ENCODE results near the gene FGF14. TPM values are rescaled to one million over a fixed set of nuclear protein-coding genes. Genes with fewer than 3 reads are reported as not detected.

FGF14 gene
- total and polyA plus RNA-seq, 2 experiments from 2014 or later: 0.03 TPM; not detected in 1

DNA sequence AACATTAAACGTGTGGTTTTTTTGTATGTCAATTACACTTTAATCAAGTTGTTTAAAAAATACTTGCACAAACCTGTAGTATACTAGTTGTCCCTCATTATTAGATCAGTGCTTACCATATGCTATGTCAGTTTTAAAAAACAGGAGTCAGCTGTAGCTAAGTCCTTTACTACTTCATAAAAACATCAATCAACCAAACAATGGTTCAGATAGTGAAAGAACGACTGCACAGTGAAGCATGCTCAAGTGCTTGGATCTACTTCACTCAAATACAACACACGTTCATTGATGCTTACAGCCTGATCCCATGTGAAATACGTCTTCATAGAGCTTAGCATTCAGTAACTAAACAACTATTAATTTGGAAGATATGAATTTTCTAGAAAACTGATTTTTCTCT is 225.0 kb downstream of the FGF14 start:
- Histone ChIP-seq H3K79me2 (replicated peaks; ENCODE audit: insufficient read depth) (no peaks in the 10 kb centered on the region), H3F3A (replicated peaks; ENCODE audit: low read depth) (no peaks in the 10 kb centered on the region), H2AFZ (no peak overlapping the region), H3K4me3 (no peak overlapping the region), H3K27ac (ENCODE audit: low read depth) (no peak overlapping the region), H3K4me1 (ENCODE audit: insufficient read depth) (no peaks in the 10 kb centered on the region), H3K4me2 (no peak overlapping the region), H3K27me3 (ENCODE audit: insufficient read depth) (no peaks in the 10 kb centered on the region), H3K36me3 (ENCODE audit: insufficient read depth) (no peaks in the 10 kb centered on the region), H4K20me1 (replicated peaks; ENCODE audit: insufficient read depth) (no peaks in the 10 kb centered on the region), H3K9me2 (ENCODE audit: insufficient read depth) (no peaks in the 10 kb centered on the region)
- Mint-ChIP-seq H3K4me1 (no peaks in the 10 kb centered on the region; the same call in 1 of the 3 replicates), H3K36me3 (ENCODE audit: low read depth) (no peaks in the 10 kb centered on the region), H3K4me3 (no peak overlapping the region), H3K27ac (no peak overlapping the region), H3K9me3 (no peaks in the 10 kb centered on the region), H3K27me3 (ENCODE audit: insufficient read depth, low read depth, poor library complexity) (no peaks in the 10 kb centered on the region)
- no peak for ATAC-seq
- TF ChIP-seq, protein P1, sequence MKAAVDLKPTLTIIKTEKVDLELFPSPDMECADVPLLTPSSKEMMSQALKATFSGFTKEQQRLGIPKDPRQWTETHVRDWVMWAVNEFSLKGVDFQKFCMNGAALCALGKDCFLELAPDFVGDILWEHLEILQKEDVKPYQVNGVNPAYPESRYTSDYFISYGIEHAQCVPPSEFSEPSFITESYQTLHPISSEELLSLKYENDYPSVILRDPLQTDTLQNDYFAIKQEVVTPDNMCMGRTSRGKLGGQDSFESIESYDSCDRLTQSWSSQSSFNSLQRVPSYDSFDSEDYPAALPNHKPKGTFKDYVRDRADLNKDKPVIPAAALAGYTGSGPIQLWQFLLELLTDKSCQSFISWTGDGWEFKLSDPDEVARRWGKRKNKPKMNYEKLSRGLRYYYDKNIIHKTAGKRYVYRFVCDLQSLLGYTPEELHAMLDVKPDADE (IDR thresholded peaks at IDR 0.05): no peak
- TF ChIP-seq, protein P2, sequence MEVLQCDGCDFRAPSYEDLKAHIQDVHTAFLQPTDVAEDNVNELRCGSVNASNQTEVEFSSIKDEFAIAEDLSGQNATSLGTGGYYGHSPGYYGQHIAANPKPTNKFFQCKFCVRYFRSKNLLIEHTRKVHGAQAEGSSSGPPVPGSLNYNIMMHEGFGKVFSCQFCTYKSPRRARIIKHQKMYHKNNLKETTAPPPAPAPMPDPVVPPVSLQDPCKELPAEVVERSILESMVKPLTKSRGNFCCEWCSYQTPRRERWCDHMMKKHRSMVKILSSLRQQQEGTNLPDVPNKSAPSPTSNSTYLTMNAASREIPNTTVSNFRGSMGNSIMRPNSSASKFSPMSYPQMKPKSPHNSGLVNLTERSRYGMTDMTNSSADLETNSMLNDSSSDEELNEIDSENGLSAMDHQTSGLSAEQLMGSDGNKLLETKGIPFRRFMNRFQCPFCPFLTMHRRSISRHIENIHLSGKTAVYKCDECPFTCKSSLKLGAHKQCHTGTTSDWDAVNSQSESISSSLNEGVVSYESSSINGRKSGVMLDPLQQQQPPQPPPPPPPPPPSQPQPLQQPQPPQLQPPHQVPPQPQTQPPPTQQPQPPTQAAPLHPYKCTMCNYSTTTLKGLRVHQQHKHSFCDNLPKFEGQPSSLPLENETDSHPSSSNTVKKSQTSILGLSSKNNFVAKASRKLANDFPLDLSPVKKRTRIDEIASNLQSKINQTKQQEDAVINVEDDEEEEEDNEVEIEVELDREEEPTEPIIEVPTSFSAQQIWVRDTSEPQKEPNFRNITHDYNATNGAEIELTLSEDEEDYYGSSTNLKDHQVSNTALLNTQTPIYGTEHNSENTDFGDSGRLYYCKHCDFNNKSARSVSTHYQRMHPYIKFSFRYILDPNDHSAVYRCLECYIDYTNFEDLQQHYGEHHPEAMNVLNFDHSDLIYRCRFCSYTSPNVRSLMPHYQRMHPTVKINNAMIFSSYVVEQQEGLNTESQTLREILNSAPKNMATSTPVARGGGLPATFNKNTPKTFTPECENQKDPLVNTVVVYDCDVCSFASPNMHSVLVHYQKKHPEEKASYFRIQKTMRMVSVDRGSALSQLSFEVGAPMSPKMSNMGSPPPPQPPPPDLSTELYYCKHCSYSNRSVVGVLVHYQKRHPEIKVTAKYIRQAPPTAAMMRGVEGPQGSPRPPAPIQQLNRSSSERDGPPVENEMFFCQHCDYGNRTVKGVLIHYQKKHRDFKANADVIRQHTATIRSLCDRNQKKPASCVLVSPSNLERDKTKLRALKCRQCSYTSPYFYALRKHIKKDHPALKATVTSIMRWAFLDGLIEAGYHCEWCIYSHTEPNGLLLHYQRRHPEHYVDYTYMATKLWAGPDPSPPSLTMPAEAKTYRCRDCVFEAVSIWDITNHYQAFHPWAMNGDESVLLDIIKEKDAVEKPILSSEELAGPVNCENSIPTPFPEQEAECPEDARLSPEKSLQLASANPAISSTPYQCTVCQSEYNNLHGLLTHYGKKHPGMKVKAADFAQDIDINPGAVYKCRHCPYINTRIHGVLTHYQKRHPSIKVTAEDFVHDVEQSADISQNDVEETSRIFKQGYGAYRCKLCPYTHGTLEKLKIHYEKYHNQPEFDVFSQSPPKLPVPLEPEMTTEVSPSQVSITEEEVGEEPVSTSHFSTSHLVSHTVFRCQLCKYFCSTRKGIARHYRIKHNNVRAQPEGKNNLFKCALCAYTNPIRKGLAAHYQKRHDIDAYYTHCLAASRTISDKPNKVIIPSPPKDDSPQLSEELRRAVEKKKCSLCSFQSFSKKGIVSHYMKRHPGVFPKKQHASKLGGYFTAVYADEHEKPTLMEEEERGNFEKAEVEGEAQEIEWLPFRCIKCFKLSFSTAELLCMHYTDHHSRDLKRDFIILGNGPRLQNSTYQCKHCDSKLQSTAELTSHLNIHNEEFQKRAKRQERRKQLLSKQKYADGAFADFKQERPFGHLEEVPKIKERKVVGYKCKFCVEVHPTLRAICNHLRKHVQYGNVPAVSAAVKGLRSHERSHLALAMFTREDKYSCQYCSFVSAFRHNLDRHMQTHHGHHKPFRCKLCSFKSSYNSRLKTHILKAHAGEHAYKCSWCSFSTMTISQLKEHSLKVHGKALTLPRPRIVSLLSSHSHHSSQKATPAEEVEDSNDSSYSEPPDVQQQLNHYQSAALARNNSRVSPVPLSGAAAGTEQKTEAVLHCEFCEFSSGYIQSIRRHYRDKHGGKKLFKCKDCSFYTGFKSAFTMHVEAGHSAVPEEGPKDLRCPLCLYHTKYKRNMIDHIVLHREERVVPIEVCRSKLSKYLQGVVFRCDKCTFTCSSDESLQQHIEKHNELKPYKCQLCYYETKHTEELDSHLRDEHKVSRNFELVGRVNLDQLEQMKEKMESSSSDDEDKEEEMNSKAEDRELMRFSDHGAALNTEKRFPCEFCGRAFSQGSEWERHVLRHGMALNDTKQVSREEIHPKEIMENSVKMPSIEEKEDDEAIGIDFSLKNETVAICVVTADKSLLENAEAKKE (CRISPR knock-in tag; IDR thresholded peaks at IDR 0.05): no peak
- TF ChIP-seq ZNF331 (CRISPR knock-in tag; IDR thresholded peaks at IDR 0.05; ENCODE audit: low read depth) (no peak), ZNF114 (CRISPR knock-in tag; IDR thresholded peaks at IDR 0.05) (no peak), POLR2AphosphoS5 (IDR thresholded peaks at IDR 0.05; ENCODE audit: low read depth) (no peak), JUNB (IDR thresholded peaks at IDR 0.05; ENCODE audit: unreplicated experiment) (no peak), NANOG (IDR thresholded peaks at IDR 0.05; ENCODE audit: borderline replicate concordance) (no peak), EZH2 (IDR thresholded peaks at IDR 0.05; ENCODE audit: low read depth, unreplicated experiment) (no peak), STAT1 (IDR thresholded peaks at IDR 0.05; ENCODE audit: unreplicated experiment) (no peak), CREB1 (CRISPR knock-in tag; IDR thresholded peaks at IDR 0.05; ENCODE audit: low read depth) (no peak), EZH2phosphoT487 (IDR thresholded peaks at IDR 0.05; ENCODE audit: unreplicated experiment) (no peak)
- TF ChIP-seq, protein P3, sequence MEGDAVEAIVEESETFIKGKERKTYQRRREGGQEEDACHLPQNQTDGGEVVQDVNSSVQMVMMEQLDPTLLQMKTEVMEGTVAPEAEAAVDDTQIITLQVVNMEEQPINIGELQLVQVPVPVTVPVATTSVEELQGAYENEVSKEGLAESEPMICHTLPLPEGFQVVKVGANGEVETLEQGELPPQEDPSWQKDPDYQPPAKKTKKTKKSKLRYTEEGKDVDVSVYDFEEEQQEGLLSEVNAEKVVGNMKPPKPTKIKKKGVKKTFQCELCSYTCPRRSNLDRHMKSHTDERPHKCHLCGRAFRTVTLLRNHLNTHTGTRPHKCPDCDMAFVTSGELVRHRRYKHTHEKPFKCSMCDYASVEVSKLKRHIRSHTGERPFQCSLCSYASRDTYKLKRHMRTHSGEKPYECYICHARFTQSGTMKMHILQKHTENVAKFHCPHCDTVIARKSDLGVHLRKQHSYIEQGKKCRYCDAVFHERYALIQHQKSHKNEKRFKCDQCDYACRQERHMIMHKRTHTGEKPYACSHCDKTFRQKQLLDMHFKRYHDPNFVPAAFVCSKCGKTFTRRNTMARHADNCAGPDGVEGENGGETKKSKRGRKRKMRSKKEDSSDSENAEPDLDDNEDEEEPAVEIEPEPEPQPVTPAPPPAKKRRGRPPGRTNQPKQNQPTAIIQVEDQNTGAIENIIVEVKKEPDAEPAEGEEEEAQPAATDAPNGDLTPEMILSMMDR (conservative IDR thresholded peaks at IDR 0.05; ENCODE audit: low read depth in 2 of 2): no peak
- TF ChIP-seq, protein P4, sequence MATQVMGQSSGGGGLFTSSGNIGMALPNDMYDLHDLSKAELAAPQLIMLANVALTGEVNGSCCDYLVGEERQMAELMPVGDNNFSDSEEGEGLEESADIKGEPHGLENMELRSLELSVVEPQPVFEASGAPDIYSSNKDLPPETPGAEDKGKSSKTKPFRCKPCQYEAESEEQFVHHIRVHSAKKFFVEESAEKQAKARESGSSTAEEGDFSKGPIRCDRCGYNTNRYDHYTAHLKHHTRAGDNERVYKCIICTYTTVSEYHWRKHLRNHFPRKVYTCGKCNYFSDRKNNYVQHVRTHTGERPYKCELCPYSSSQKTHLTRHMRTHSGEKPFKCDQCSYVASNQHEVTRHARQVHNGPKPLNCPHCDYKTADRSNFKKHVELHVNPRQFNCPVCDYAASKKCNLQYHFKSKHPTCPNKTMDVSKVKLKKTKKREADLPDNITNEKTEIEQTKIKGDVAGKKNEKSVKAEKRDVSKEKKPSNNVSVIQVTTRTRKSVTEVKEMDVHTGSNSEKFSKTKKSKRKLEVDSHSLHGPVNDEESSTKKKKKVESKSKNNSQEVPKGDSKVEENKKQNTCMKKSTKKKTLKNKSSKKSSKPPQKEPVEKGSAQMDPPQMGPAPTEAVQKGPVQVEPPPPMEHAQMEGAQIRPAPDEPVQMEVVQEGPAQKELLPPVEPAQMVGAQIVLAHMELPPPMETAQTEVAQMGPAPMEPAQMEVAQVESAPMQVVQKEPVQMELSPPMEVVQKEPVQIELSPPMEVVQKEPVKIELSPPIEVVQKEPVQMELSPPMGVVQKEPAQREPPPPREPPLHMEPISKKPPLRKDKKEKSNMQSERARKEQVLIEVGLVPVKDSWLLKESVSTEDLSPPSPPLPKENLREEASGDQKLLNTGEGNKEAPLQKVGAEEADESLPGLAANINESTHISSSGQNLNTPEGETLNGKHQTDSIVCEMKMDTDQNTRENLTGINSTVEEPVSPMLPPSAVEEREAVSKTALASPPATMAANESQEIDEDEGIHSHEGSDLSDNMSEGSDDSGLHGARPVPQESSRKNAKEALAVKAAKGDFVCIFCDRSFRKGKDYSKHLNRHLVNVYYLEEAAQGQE (IDR thresholded peaks at IDR 0.05; ENCODE audit: unreplicated experiment): no peak
- DNase-seq (ENCODE audit: low spot score): no peak

Measured in GM23338 (cell line).